GM23338 (cell line): ENCODE results near the gene RXFP4. TPM values are rescaled to one million over a fixed set of nuclear protein-coding genes. Genes with fewer than 3 reads are reported as not detected.
"Not testable (repeated sequence)": the region's sequence is repeated elsewhere in the genome, so short reads cannot be mapped to it uniquely, and the experiment has no call there.

ENCODE experiments used
- ATAC-seq: fragments of 200-7000 bp; cut with Tn5 transposase; 3 replicates; pipeline ENCODE4 v1.9.1; 2020
- DNase-seq: peaks from one replicate; pipeline ENCODE4 v3.0.0-alpha.2; 2015; ENCODE audit warnings: low spot score
- H2AFZ ChIP-seq: fragments of 200-600 bp; sonication (generic); 2 replicates; pipeline ENCODE4 v1.8.0; 2016; ENCODE audit warnings: antibody characterized with exemption, mild to moderate bottlenecking, moderate library complexity
- H3F3A ChIP-seq: fragments of 200-600 bp; sonication (generic); replicated peaks from 2 replicates; pipeline ENCODE4 v1.8.0; 2017; ENCODE audit warnings: antibody characterized with exemption, mixed run types, low read depth
- H3K27ac ChIP-seq: fragments of 200-600 bp; sonication (generic); 2 replicates; pipeline ENCODE4 v1.6.1; 2016; ENCODE audit warnings: low read depth
- H3K27me3 ChIP-seq: fragments of 200-600 bp; sonication (generic); 2 replicates; pipeline ENCODE4 v1.8.0; 2016; ENCODE audit warnings: mild to moderate bottlenecking, mixed run types, moderate library complexity; ENCODE audit not compliant: insufficient read depth
- H3K36me3 ChIP-seq: fragments of 200-600 bp; sonication (generic); 2 replicates; pipeline ENCODE4 v1.8.0; 2016; ENCODE audit warnings: mild to moderate bottlenecking; ENCODE audit not compliant: insufficient read depth
- H3K4me1 ChIP-seq: fragments of 200-600 bp; sonication (generic); 2 replicates; pipeline ENCODE4 v1.8.0; 2016; ENCODE audit warnings: mild to moderate bottlenecking, moderate library complexity; ENCODE audit not compliant: insufficient read depth
- H3K4me2 ChIP-seq: fragments of 200-600 bp; sonication (generic); 2 replicates; pipeline ENCODE4 v1.7.1; 2017; ENCODE audit warnings: mixed run types
- H3K4me3 ChIP-seq: fragments of 200-600 bp; sonication (generic); 2 replicates; pipeline ENCODE4 v1.6.1; 2016; ENCODE audit warnings: mixed run types
- H3K79me2 ChIP-seq: fragments of 200-600 bp; sonication (generic); replicated peaks from 2 replicates; pipeline ENCODE4 v1.8.0; 2017; ENCODE audit warnings: mild to moderate bottlenecking; ENCODE audit not compliant: insufficient read depth
- H3K9me2 ChIP-seq: fragments of 200-600 bp; sonication (generic); 2 replicates; pipeline ENCODE4 v1.8.0; 2017; ENCODE audit not compliant: insufficient read depth
- H4K20me1 ChIP-seq: fragments of 200-600 bp; sonication (generic); replicated peaks from 2 replicates; pipeline ENCODE4 v1.8.0; 2017; ENCODE audit warnings: mild to moderate bottlenecking; ENCODE audit not compliant: insufficient read depth
- H3K27ac Mint-ChIP-seq: 2 replicates; pipeline ENCODE4 v1.8.0; 2020; ENCODE audit warnings: inconsistent platforms, mild to moderate bottlenecking, moderate library complexity, mixed read lengths
- H3K27me3 Mint-ChIP-seq: 3 replicates; pipeline ENCODE4 v1.8.0; 2022; ENCODE audit warnings: low read depth, mild to moderate bottlenecking, moderate library complexity, mixed read lengths, inconsistent platforms; ENCODE audit not compliant: insufficient read depth, poor library complexity
- H3K36me3 Mint-ChIP-seq: 3 replicates; pipeline ENCODE4 v1.8.0; 2021; ENCODE audit warnings: low read depth, mild to moderate bottlenecking, inconsistent platforms, moderate library complexity, mixed read lengths
- H3K4me1 Mint-ChIP-seq: 3 replicates; pipeline ENCODE4 v1.8.0; 2020; ENCODE audit warnings: mild to moderate bottlenecking, inconsistent platforms, mixed read lengths
- H3K4me3 Mint-ChIP-seq: 3 replicates; pipeline ENCODE4 v1.8.0; 2021; ENCODE audit warnings: moderate library complexity, mild to moderate bottlenecking, inconsistent platforms, mixed read lengths
- H3K9me3 Mint-ChIP-seq: 3 replicates; pipeline ENCODE4 v1.8.0; 2020; ENCODE audit warnings: moderate library complexity, mild to moderate bottlenecking, inconsistent platforms, mixed read lengths
- CREB1 ChIP-seq: fragments of 250-450 bp; sonication (Bioruptor Pico); IDR thresholded peaks from 2 replicates; pipeline ENCODE4 v1.5.0; 2020; ENCODE audit warnings: low read depth, mild to moderate bottlenecking, moderate library complexity
- JUNB ChIP-seq: IDR thresholded peaks from one replicate; pipeline ENCODE4 v1.6.1; 2016; ENCODE audit warnings: antibody characterized with exemption; ENCODE audit not compliant: unreplicated experiment
- NANOG ChIP-seq: IDR thresholded peaks from 2 replicates; pipeline ENCODE4 v1.6.1; 2016; ENCODE audit warnings: antibody characterized with exemption, borderline replicate concordance
- POLR2AphosphoS5 ChIP-seq: IDR thresholded peaks from 2 replicates; pipeline ENCODE4 v1.6.1; 2016; ENCODE audit warnings: antibody characterized with exemption, low read depth
- STAT1 ChIP-seq: IDR thresholded peaks from one replicate; pipeline ENCODE4 v1.6.1; 2016; ENCODE audit warnings: antibody characterized with exemption; ENCODE audit not compliant: unreplicated experiment
- ZNF114 ChIP-seq: fragments of 250-450 bp; sonication (Bioruptor Pico); IDR thresholded peaks from 2 replicates; pipeline ENCODE4 v1.5.0; 2020; ENCODE audit warnings: mild to moderate bottlenecking, moderate library complexity
- ZNF331 ChIP-seq: fragments of 250-450 bp; sonication (Bioruptor Pico); IDR thresholded peaks from 2 replicates; pipeline ENCODE4 v1.5.0; 2020; ENCODE audit warnings: low read depth, mild to moderate bottlenecking, moderate library complexity
- polyA plus RNA-seq: library from polyadenylated mRNA; unstranded; fragments of >200 nt; fragmentation: Nextera tagmentation; extraction: Ambion mirVana; gene quantifications from 2 replicates; pipeline ENCODE4 v1.2.1, GENCODE V29; 2016
- total RNA-seq: library from RNA; depleted of rRNA; stranded (reverse); fragments of >200 nt; shearing (Covaris generic); gene quantifications from 2 replicates; pipeline ENCODE4 v1.2.3, GENCODE V29; 2014
- TF ChIP-seq, protein P1 (sequence below): IDR thresholded peaks from 2 replicates; pipeline ENCODE4 v1.6.1; 2016; ENCODE audit warnings: antibody characterized with exemption

RXFP4 gene
- total and polyA plus RNA-seq, 2 experiments from 2014 or later: not detected

- not testable (repeated sequence) for H3K4me3 Mint-ChIP-seq, H3K4me1 Mint-ChIP-seq, H3K27ac Mint-ChIP-seq, H3K79me2 ChIP-seq, ATAC-seq, H3K4me3 ChIP-seq, H3K27me3 ChIP-seq, H3K4me1 ChIP-seq, H2AFZ ChIP-seq, H4K20me1 ChIP-seq, DNase-seq, H3K9me3 Mint-ChIP-seq, H3F3A ChIP-seq, H3K4me2 ChIP-seq, H3K9me2 ChIP-seq, H3K27ac ChIP-seq, H3K27me3 Mint-ChIP-seq
- peaks cover 38% of the 10 kb centered on the region for H3K36me3 Mint-ChIP-seq
- H3K36me3 ChIP-seq: peaks cover 11% of the 10 kb centered on the region
Observed at GRCh38 chr1:155895617-155896016, 45.8 kb upstream of the RXFP4 start.

GRCh38 chr1:155896476-155896875 lies 45.0 kb upstream of the RXFP4 start:
- not testable (repeated sequence) for H3K27me3 Mint-ChIP-seq, H4K20me1 ChIP-seq, H3K27ac ChIP-seq, H3K9me3 Mint-ChIP-seq, DNase-seq, H3K9me2 ChIP-seq, ATAC-seq, H3K4me3 Mint-ChIP-seq, H3K4me1 ChIP-seq, H3K4me3 ChIP-seq, H3K27me3 ChIP-seq, H3K4me2 ChIP-seq, H3F3A ChIP-seq, H3K4me1 Mint-ChIP-seq, H3K79me2 ChIP-seq, H2AFZ ChIP-seq, H3K27ac Mint-ChIP-seq
- H3K36me3 Mint-ChIP-seq: peaks cover 47% of the 10 kb centered on the region
- peaks cover 17% of the 10 kb centered on the region for H3K36me3 ChIP-seq

DNA sequence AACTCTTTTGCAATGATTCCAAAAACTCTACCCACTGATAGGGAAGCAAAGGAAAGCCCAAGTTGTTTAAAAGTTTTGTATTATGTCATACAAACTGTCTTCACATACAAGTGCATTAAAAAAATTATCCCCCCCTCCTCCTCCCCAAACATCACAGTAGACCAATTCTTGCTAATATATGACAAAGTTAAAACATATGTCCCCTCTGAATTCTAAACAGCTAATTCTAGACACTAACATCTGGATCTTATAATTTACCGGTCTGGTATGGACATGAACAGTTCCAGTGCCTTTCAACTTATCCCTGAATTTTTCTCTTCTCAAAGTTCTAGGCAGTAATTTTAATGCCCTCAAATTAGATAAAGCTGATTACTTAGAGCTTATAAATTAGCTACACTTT lies 43.7 kb upstream of the RXFP4 start:
- Histone ChIP-seq H3K27ac (no peak overlapping the region), H3K4me1 (no peaks in the 10 kb centered on the region), H4K20me1 (no peaks in the 10 kb centered on the region), H3K79me2 (no peaks in the 10 kb centered on the region), H3K4me3 (no peak overlapping the region), H3K9me2 (no peaks in the 10 kb centered on the region), H2AFZ (no peak overlapping the region), H3K27me3 (no peaks in the 10 kb centered on the region), H3F3A (peaks cover 7% of the 10 kb centered on the region; the same call in 1 of the 2 replicates), H3K36me3 (peaks cover 26% of the 10 kb centered on the region), H3K4me2 (no peak overlapping the region)
- Mint-ChIP-seq H3K4me1 (no peaks in the 10 kb centered on the region), H3K27me3 (no peaks in the 10 kb centered on the region), H3K36me3 (peaks cover 50% of the 10 kb centered on the region), H3K4me3 (no peak overlapping the region), H3K27ac (no peak overlapping the region), H3K9me3 (no peaks in the 10 kb centered on the region)
- no peak for ATAC-seq
- TF ChIP-seq JUNB (no peak), POLR2AphosphoS5 (no peak), STAT1 (no peak), CREB1 (CRISPR knock-in tag) (no peak), ZNF114 (CRISPR knock-in tag) (no peak), NANOG (no peak), ZNF331 (CRISPR knock-in tag) (no peak)
- TF ChIP-seq, protein P1, sequence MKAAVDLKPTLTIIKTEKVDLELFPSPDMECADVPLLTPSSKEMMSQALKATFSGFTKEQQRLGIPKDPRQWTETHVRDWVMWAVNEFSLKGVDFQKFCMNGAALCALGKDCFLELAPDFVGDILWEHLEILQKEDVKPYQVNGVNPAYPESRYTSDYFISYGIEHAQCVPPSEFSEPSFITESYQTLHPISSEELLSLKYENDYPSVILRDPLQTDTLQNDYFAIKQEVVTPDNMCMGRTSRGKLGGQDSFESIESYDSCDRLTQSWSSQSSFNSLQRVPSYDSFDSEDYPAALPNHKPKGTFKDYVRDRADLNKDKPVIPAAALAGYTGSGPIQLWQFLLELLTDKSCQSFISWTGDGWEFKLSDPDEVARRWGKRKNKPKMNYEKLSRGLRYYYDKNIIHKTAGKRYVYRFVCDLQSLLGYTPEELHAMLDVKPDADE: no peak
- DNase-seq: no peak
